Pancreas (tissue), 10 donors: ENCODE results near the gene PRLH. TPM values are rescaled to one million over a fixed set of nuclear protein-coding genes. Genes with fewer than 3 reads are reported as not detected.
A peak's percentile ranks its signal among the peaks of the same experiment; 100 is the strongest.

Experiments used
- ATAC-seq, 4 donors: fragments of 200-7000 bp; cut with Tn5 transposase; one replicate each; pipeline versions ENCODE4 v1.8.0 to v1.9.1; 2020; ENCODE audit warnings: mild to moderate bottlenecking in 4 of 4, moderate library complexity in 4 of 4
- DNase-seq, 6 donors: peaks; one replicate each; pipeline ENCODE4 v3.0.0-alpha.2; 2020
- FAIRE-seq: peaks from 2 replicates; lab custom pipeline; 2012; peaks lifted over from hg19 to GRCh38; lab: Jason Lieb, UNC
- H3K27ac ChIP-seq, 4 donors: fragments of 200-600 bp; sonication (generic); 1 replicate in 3 of 4; 2 replicates in 1 of 4; pipeline versions ENCODE4 v1.5.0 to v1.8.0; 2020
- H3K27me3 ChIP-seq, 4 donors: fragments of 200-600 bp; one replicate each; pipeline ENCODE4 v1.8.0; 2021
- H3K36me3 ChIP-seq, 3 donors: fragments of 200-600 bp; sonication (generic) in 1 of 3; one replicate each; pipeline versions ENCODE4 v1.5.0 to v1.8.0; 2020 to 2021
- H3K4me1 ChIP-seq, 3 donors: fragments of 200-600 bp; one replicate each; pipeline ENCODE4 v1.8.0; 2021
- H3K4me3 ChIP-seq, 4 donors: fragments of 200-600 bp; sonication (generic) in 2 of 4; one replicate each; pipeline versions ENCODE4 v1.5.0 to v1.8.0; 2020 to 2021
- H3K9me3 ChIP-seq, 4 donors: fragments of 200-600 bp; one replicate each; pipeline ENCODE4 v1.8.0; 2021
- CTCF ChIP-seq, 4 donors: fragments of 200-600 bp; sonication (generic) in 3 of 4; IDR thresholded peaks; one replicate each; pipeline versions ENCODE4 v1.5.0 to v1.8.0; 2021; ENCODE audit warnings: antibody characterized with exemption in 4 of 4
- whole genome bisulfite sequencing, 2 donors: extraction: QIAGEN DNeasy Blood & Tissue Kit; methylation state at CpG; one replicate each; pipeline ENCODE4 v1.1.7; 2013; 5-methylcytosine and 5-hydroxymethylcytosine counted together
- intact Hi-C, 3 donors: fragments of 100-400 bp; cut with DNase I; formaldehyde crosslinking; loops; one replicate each; pipeline versions ENCODE4 v1.11.1 to v1.14.2; 2022
- polyA plus RNA-seq, 2 donors: library from polyadenylated mRNA; stranded (reverse); fragments of 200-250 nt; gene quantifications; one replicate each; pipeline ENCODE4 v1.2.3, GENCODE V29; 2013
- total RNA-seq, 6 donors: library from RNA; stranded (reverse); fragmentation: NEBNext Ultra II Directional in 4 of 6; extraction: Animal tissue kit (Norgen Biotek cat#: 25700) in 4 of 6; gene quantifications; one replicate each; pipeline versions ENCODE4 v1.2.1 to v1.2.4, GENCODE V29; 2021 to 2023
- donor health status: healthy with polysubstance abuse.
- donor health status: DM: no; HTN: no; CAD: no; lungs with moderate emphysema.
- donor health status: DM: no; HTN: no; CAD: no.
- donor health status: control.
- donor health status: control.
- donor health status: Bipolar disorder and iron deficiency.
- donor health status: DM: yes; HTN: yes; CAD: no.
- donor health status: DM: no; HTN: no; CAD: no.
- donor health status: DM: no; HTN: no; CAD: no.
- donor health status: DM: yes; HTN: yes; CAD: no.

PRLH gene
- total and polyA plus RNA-seq, 8 donors = not detected

- Histone ChIP-seq H3K4me1 (no peaks in the 10 kb centered on the region), H3K9me3 (no peaks in the 10 kb centered on the region), H3K27ac (no peak overlapping the region), H3K36me3 (no peaks in the 10 kb centered on the region), H3K27me3 (no peaks in the 10 kb centered on the region), H3K4me3 (no peak overlapping the region)
- FAIRE-seq (no peak), ATAC-seq (peak in 2 of 4 donors; percentile 23 to 45), DNase-seq (no peak)
- intact Hi-C loops = no loop called here
- no peak for TF ChIP-seq CTCF (IDR thresholded peaks at IDR 0.05)
- 87% methylated on average over 19 of the region's 19 CpGs for WGBS, 2 donors
Measured at GRCh38 chr2:237529452-237530402, 36.6 kb upstream of the PRLH start.

GRCh38 chr2:237530472-237531433 lies 35.6 kb upstream of the PRLH start:
- ATAC-seq (peak in 1 of 4 donors; percentile 55), FAIRE-seq (no peak), DNase-seq (no peak)
- no peaks in the 10 kb centered on the region for H3K9me3 ChIP-seq
- TF ChIP-seq CTCF (IDR thresholded peaks at IDR 0.05) = no peak
- WGBS, 2 donors = 88 to 93% methylated on average over 12 of the region's 12 CpGs
- H3K36me3 ChIP-seq = no peaks in the 10 kb centered on the region
- no peaks in the 10 kb centered on the region for H3K27me3 ChIP-seq
- no peak overlapping the region for H3K4me3 ChIP-seq
- H3K27ac ChIP-seq = no peak overlapping the region
- no peaks in the 10 kb centered on the region for H3K4me1 ChIP-seq
- intact Hi-C loops = no loop called here

- DNase-seq (no peak), FAIRE-seq (no peak), ATAC-seq (no peak)
- Histone ChIP-seq H3K9me3 (no peaks in the 10 kb centered on the region), H3K4me1 (no peaks in the 10 kb centered on the region), H3K27ac (no peak overlapping the region), H3K27me3 (no peaks in the 10 kb centered on the region), H3K4me3 (no peak overlapping the region), H3K36me3 (no peaks in the 10 kb centered on the region)
- WGBS, 2 donors = 81% methylated on average over 11 of the region's 11 CpGs
- no peak for TF ChIP-seq CTCF (IDR thresholded peaks at IDR 0.05)
- intact Hi-C loops = no loop called here
Measured at GRCh38 chr2:237532160-237532559, 34.2 kb upstream of the PRLH start.

GRCh38 chr2:237533668-237534161 lies 32.7 kb upstream of the PRLH start:
- intact Hi-C loops = no loop called here
- TF ChIP-seq CTCF (IDR thresholded peaks at IDR 0.05) = no peak
- ATAC-seq = peak in 2 of 4 donors; percentile 38 to 52
- H3K4me1 ChIP-seq = no peaks in the 10 kb centered on the region
- FAIRE-seq = no peak
- no peak overlapping the region for H3K4me3 ChIP-seq
- H3K9me3 ChIP-seq = no peaks in the 10 kb centered on the region
- H3K36me3 ChIP-seq = no peaks in the 10 kb centered on the region
- no peaks in the 10 kb centered on the region for H3K27me3 ChIP-seq
- no peak for DNase-seq
- H3K27ac ChIP-seq = no peak overlapping the region
- WGBS, 2 donors = 77% methylated on average over 7 of the region's 7 CpGs
